Effector memory CD4-positive, alpha-beta T cell (primary cell): ENCODE data around the gene SLC5A1.
"Not testable (repeated sequence)": the region's sequence is repeated elsewhere in the genome, so short reads cannot be mapped to it uniquely, and the experiment has no call there.

Experiments
- DNase-seq, 3 donors: peaks; one replicate each; pipeline ENCODE4 v3.0.0-alpha.2; 2020
- H3K27ac ChIP-seq: 2 replicates; pipeline ENCODE4 v1.7.0; 2013; ENCODE audit warnings: mild to moderate bottlenecking, low read length, moderate library complexity; ENCODE audit not compliant: insufficient read depth, poor library complexity, severe bottlenecking
- H3K27me3 ChIP-seq: replicated peaks from 2 replicates; pipeline ENCODE4 v1.7.0; 2013; ENCODE audit warnings: mild to moderate bottlenecking, low read length; ENCODE audit not compliant: insufficient read depth, control insufficient read depth, poor library complexity, severe bottlenecking
- H3K36me3 ChIP-seq: 2 replicates; pipeline ENCODE4 v1.7.0; 2013; ENCODE audit warnings: mild to moderate bottlenecking, low read length, moderate library complexity; ENCODE audit not compliant: control insufficient read depth, insufficient read depth
- H3K4me1 ChIP-seq: 2 replicates; pipeline ENCODE4 v1.7.0; 2013; ENCODE audit warnings: low read length, mild to moderate bottlenecking; ENCODE audit not compliant: control insufficient read depth, insufficient read depth, poor library complexity, severe bottlenecking
- H3K4me3 ChIP-seq: 2 replicates; pipeline ENCODE4 v1.7.0; 2013; ENCODE audit warnings: low read length, low read depth, mild to moderate bottlenecking; ENCODE audit not compliant: insufficient read depth, poor library complexity, severe bottlenecking
- H3K9me3 ChIP-seq: 2 replicates; pipeline ENCODE4 v1.7.0; 2013; ENCODE audit warnings: mild to moderate bottlenecking, low read length, moderate library complexity; ENCODE audit not compliant: control insufficient read depth

Gene SLC5A1

DNA sequence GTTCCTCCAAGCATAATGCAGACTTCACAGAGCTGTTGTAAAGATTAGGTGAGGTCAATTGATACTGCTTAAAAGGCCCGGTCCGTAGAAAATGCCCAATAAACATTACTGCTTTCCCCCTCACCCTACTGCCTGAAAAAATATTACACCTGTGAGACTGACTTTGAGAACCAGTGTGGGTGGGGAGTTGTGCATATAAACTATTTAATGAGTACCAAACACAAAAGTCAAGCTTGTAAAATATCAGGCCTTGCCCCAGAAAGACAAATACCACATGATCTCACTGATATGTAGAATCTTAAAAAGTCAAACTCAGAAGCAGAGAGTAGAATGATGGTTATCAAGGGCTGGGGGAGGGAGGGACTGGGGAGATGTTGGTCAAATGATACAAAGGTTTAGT is 69.3 kb downstream of the SLC5A1 start:
- Histone ChIP-seq H3K9me3 (no peaks in the 10 kb centered on the region), H3K36me3 (no peaks in the 10 kb centered on the region), H3K27me3 (no peaks in the 10 kb centered on the region), H3K4me1 (no peaks in the 10 kb centered on the region), H3K27ac (no peak overlapping the region), H3K4me3 (no peak overlapping the region)
- DNase-seq, result no peak

- H3K27me3 ChIP-seq, result no peaks in the 10 kb centered on the region
- no peak for DNase-seq
- no peaks in the 10 kb centered on the region for H3K36me3 ChIP-seq
- H3K9me3 ChIP-seq, result no peaks in the 10 kb centered on the region
- no peak overlapping the region for H3K27ac ChIP-seq
- no peak overlapping the region for H3K4me3 ChIP-seq
- H3K4me1 ChIP-seq, result no peaks in the 10 kb centered on the region
These were observed 76.6 kb downstream of the SLC5A1 start for GRCh38 chr22:32119568-32120235.

GRCh38 chr22:32120603-32121002 is 77.5 kb downstream of the SLC5A1 start:
- H3K27ac ChIP-seq, result no peak overlapping the region
- no peak overlapping the region for H3K4me3 ChIP-seq
- no peaks in the 10 kb centered on the region for H3K36me3 ChIP-seq
- H3K9me3 ChIP-seq, result no peaks in the 10 kb centered on the region
- H3K4me1 ChIP-seq, result no peaks in the 10 kb centered on the region
- DNase-seq, result no peak
- no peaks in the 10 kb centered on the region for H3K27me3 ChIP-seq

DNA sequence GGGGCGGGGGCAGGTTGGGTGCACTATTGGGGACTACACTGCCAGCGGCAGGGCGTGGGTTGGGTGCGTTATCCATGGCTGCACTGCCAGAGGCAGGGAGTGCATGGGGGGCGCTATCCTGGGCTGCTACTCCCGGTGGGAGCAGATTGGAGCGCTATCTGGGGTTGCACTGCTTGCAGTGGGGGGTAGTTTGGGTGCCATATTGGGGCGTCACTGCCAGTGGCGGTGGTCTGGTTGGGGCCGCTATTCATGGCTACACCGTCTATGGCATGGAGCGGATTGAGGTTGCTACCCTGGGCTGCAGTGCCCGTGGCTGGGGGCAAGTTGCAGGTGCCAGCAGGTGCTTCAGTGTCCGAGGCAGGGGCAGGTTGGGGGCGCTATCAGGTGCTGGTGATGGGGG is 79.8 kb downstream of the SLC5A1 start:
- DNase-seq, result no peak
- H3K27ac ChIP-seq, result no peak overlapping the region
- H3K4me1 ChIP-seq, result no peaks in the 10 kb centered on the region
- no peaks in the 10 kb centered on the region for H3K9me3 ChIP-seq
- no peaks in the 10 kb centered on the region for H3K36me3 ChIP-seq
- no peaks in the 10 kb centered on the region for H3K27me3 ChIP-seq
- H3K4me3 ChIP-seq, result no peak overlapping the region

- H3K27ac ChIP-seq, result no peak overlapping the region
- no peaks in the 10 kb centered on the region for H3K9me3 ChIP-seq
- H3K27me3 ChIP-seq, result no peaks in the 10 kb centered on the region
- no peaks in the 10 kb centered on the region for H3K36me3 ChIP-seq
- H3K4me1 ChIP-seq, result no peaks in the 10 kb centered on the region
- no peak overlapping the region for H3K4me3 ChIP-seq
- no peak for DNase-seq
These were observed 80.6 kb downstream of the SLC5A1 start for GRCh38 chr22:32123657-32124056.

DNA sequence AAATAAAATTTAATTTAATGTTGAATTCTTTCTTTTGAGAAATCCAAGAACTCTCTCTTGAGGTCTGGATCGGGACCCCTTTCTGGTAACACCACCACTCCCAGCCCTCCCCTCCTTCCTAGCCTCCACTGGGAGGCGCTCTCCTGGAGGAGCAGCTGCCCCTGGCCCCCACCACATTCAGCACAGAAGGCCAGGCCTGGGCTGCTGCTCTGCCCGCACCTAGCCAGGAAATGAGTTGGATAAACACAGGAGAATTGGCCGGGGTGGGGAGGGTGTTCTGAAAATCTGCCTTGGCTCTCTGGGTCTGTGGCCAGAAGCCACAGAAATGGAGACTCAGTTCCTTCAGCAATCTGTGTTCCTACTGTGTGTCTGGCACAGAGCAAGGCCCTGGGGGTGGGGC is 84.8 kb downstream of the SLC5A1 start:
- Histone ChIP-seq H3K4me3 (no peak overlapping the region), H3K9me3 (no peaks in the 10 kb centered on the region), H3K4me1 (no peaks in the 10 kb centered on the region), H3K36me3 (no peaks in the 10 kb centered on the region), H3K27ac (no peak overlapping the region), H3K27me3 (no peaks in the 10 kb centered on the region)
- DNase-seq, result no peak

DNA sequence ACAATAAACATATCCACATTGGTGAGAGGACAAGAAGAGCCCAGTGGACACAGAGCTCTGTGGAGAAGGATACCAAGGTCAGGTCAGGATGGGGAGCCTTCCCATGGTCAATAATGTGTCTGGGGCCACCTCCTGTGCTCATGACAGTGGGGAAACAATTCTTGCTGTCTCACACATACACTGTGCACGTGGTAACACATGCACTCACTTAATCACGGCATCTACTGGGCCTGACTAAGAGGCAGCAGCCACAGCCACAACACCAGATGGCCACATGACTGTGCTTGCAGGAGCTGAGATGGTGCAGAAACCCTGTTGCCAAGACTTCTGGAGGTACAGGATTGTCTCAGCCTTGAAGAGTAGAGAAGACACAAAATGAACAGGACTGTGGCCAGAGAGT is 87.4 kb downstream of the SLC5A1 start:
- no peak overlapping the region for H3K4me3 ChIP-seq
- DNase-seq, result no peak
- no peaks in the 10 kb centered on the region for H3K9me3 ChIP-seq
- no peaks in the 10 kb centered on the region for H3K36me3 ChIP-seq
- no peak overlapping the region for H3K27ac ChIP-seq
- H3K4me1 ChIP-seq, result no peaks in the 10 kb centered on the region
- no peaks in the 10 kb centered on the region for H3K27me3 ChIP-seq

GRCh38 chr22:32132126-32132525 is 89.1 kb downstream of the SLC5A1 start:
- H3K36me3 ChIP-seq, result no peaks in the 10 kb centered on the region
- no peak overlapping the region for H3K27ac ChIP-seq
- no peaks in the 10 kb centered on the region for H3K27me3 ChIP-seq
- no peaks in the 10 kb centered on the region for H3K9me3 ChIP-seq
- DNase-seq, result no peak
- H3K4me3 ChIP-seq, result no peak overlapping the region
- H3K4me1 ChIP-seq, result no peaks in the 10 kb centered on the region

GRCh38 chr22:32132783-32133182 is 89.7 kb downstream of the SLC5A1 start:
- H3K4me1 ChIP-seq, result no peaks in the 10 kb centered on the region
- no peaks in the 10 kb centered on the region for H3K9me3 ChIP-seq
- no peaks in the 10 kb centered on the region for H3K36me3 ChIP-seq
- no peak for DNase-seq
- no peaks in the 10 kb centered on the region for H3K27me3 ChIP-seq
- no peak overlapping the region for H3K27ac ChIP-seq
- H3K4me3 ChIP-seq, result no peak overlapping the region

- H3K4me1 ChIP-seq, H3K27me3 ChIP-seq, H3K27ac ChIP-seq, H3K36me3 ChIP-seq, DNase-seq, H3K9me3 ChIP-seq, H3K4me3 ChIP-seq: not testable (repeated sequence)
These were observed 91.7 kb downstream of the SLC5A1 start for GRCh38 chr22:32134796-32135195.
